HG02610 (cell line): ENCODE results near the gene GPATCH1.
"Not testable (repeated sequence)": the region's sequence is repeated elsewhere in the genome, so short reads cannot be mapped to it uniquely, and the experiment has no call there.

Experiments
- ATAC-seq: cut with Tn5 transposase; IDR thresholded peaks from one replicate; pipeline ENCODE4 v1.9.1; 2021; ENCODE audit warnings: mild to moderate bottlenecking, moderate library complexity; ENCODE audit not compliant: unreplicated experiment

The GPATCH1 gene, protein sequence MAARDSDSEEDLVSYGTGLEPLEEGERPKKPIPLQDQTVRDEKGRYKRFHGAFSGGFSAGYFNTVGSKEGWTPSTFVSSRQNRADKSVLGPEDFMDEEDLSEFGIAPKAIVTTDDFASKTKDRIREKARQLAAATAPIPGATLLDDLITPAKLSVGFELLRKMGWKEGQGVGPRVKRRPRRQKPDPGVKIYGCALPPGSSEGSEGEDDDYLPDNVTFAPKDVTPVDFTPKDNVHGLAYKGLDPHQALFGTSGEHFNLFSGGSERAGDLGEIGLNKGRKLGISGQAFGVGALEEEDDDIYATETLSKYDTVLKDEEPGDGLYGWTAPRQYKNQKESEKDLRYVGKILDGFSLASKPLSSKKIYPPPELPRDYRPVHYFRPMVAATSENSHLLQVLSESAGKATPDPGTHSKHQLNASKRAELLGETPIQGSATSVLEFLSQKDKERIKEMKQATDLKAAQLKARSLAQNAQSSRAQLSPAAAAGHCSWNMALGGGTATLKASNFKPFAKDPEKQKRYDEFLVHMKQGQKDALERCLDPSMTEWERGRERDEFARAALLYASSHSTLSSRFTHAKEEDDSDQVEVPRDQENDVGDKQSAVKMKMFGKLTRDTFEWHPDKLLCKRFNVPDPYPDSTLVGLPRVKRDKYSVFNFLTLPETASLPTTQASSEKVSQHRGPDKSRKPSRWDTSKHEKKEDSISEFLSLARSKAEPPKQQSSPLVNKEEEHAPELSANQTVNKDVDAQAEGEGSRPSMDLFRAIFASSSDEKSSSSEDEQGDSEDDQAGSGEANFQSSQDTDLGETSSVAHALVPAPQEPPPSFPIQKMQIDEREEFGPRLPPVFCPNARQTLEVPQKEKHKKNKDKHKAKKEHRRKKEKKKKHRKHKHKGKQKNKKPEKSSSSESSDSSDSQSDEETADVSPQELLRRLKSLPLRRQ

DNA sequence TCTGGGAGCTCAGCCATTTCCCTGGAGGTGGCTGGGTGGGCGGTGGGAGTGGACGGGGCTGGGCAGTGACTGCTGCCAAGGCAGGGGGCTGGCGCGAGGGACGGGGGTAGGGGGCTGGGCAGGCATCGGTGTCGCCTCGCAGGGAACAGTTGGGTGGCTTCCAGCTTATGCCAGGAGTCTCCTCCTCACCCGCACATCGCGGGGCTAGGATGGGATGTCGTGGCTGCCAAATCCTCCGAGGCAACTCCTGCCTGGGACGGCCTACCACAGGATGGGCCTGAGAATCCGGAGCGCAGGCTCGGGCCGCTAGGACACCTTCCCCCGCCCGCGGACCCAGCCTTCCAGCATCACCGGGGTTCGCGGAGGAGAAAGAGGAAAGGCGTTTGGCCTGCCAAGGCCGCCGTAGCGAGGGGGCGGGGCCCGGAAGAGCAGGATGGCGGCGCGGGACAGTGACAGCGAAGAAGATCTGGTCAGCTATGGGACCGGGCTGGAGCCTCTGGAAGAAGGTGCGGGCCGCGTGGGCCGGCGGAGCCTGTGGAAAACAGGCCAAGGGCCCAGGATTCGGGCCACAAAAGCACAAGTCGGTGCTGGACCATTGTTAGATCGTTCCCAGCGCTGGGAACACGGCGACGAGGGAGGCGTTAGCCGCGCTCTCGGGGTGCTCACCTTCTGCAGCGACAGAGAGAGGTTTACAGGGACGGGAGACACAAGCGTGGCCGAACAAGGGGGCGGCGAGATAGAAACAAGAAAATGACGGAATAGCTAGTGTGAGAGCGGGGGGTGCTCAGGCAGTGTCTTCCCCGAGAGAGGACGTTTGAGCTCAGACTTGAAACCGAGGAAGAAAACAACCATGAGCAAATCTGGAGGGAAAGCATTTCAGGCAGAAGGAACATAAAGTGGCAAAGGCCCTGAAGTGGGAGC is at the start of gene GPATCH1:
Gene GPATCH1, plus strand, starts transcription at position 421 of the 921 bp plus-strand sequence. Its CDS starts 13 bp downstream, at position 434.
- ATAC-seq = peak; percentile 79

DNA sequence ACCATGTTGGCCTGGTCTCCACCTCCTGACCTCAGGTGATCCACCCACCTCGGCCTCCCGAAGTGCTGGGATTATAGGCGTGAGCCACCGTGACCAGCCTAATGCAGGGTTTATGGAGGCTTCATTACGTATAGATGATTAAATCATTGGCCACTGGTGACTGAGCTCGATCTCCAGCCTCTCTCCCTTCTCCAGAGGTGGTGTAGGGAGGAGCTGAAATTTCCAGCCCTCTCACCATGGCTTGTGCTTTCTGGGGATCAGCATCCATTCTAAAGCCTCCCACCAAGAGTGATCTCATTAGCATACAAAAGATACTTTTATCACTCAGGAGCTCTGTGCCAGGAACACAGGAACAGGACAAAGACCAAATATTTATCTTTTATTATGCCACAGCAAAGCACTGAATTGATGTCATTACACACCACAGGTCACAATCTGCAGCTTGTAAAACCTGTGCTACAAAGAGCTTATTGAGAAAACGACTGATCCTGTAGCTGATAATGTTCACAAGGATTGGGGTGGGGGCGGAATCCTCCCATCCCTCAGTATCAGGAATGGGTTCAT is 48.7 kb upstream of the GPATCH1 start:
- ATAC-seq = no peak

GRCh38 chr19:33035461-33035860 is 45.5 kb upstream of the GPATCH1 start:
- no peak for ATAC-seq

DNA sequence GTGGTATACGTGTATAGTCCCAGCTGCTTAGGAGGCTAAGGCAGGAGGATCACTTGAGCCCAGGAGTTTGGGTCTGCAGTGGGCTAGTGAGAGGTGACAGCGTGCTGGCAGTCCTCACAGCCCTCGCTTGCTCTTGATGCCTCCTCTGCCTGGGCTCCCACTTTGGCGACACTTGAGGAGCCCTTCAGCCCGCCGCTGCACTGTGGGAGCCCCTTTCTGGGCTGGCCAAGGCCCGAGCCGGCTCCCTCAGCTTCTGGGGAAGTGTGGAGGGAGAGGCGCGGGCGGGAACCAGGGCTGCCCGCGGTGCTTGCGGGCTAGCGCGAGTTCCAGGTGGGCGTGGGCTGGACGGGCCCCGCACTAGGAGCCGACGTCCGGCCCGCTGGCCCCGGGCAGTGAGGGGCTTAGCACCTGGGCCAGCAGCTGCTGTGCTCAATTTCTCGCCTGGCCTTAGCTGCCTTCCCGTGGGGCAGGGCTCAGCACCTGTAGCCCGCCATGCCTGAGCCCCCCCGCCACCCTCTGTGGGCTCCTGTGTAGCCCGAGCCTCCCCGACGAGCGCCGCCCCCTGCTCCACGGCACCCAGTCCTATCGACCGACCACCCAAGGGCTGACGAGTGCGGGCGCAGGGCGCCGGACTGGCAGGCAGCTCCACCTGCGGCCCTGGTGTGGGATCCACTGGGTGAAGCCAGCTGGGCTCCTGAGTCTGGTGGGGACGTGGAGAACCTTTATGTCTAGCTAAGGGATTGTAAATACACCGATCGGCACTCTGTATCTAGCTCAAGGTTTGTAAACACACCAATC is 44.4 kb upstream of the GPATCH1 start:
- not testable (repeated sequence) for ATAC-seq

GRCh38 chr19:33037168-33038025 is 43.6 kb upstream of the GPATCH1 start:
- not testable (repeated sequence) for ATAC-seq

DNA sequence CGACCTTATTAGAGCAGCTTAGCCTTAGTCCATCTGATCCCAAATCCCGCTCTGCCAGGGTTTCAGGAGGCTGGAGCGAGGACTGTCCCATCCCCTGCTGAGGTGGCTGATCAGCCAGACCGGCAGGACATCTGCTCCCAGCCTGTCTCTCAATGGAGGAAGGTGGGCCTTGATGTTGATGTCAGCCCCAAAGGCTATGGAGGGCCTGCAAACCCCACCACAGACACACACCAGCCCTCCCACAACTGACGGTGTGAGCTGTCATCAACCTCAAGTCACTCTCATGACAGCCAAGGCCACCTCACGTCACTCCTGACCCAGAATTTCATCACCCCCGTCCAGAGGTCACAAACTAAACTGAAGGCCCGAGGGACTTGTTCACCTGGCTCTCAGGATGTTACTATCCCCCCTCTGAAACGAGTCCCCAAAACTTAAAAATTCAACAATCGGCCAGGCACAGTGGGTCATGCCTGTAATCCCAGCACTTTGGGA is 41.8 kb upstream of the GPATCH1 start:
- ATAC-seq = no peak

- no peak for ATAC-seq
These were observed 41.2 kb upstream of the GPATCH1 start for GRCh38 chr19:33039815-33040214.

- ATAC-seq = no peak
These were observed 39.8 kb upstream of the GPATCH1 start for GRCh38 chr19:33040994-33041827.

- ATAC-seq = not testable (repeated sequence)
These were observed 39.2 kb upstream of the GPATCH1 start for GRCh38 chr19:33041828-33042160.

DNA sequence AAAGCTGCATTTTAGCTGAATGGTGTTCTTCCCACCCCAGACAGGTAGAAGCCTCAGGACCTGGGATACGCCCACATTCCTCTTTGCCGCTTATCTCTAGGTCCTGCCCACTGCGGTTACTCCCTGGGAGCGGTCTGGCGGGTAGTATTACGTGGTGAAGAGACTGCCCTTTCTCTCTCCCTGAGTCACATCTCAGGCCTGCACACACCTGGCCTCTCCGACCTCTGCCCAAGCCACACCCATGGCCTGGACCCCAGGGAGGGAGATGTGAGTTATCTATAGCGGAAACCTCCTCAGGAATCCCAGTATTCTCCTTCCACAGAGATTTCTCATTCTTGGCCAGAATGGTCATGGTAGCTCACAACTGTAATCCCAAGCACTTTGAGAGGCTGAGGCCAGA is 33.6 kb upstream of the GPATCH1 start:
- ATAC-seq = no peak

GRCh38 chr19:33048806-33049676 is 31.9 kb upstream of the GPATCH1 start:
- ATAC-seq = no peak

GRCh38 chr19:33050110-33050509 is 30.9 kb upstream of the GPATCH1 start:
- no peak for ATAC-seq

DNA sequence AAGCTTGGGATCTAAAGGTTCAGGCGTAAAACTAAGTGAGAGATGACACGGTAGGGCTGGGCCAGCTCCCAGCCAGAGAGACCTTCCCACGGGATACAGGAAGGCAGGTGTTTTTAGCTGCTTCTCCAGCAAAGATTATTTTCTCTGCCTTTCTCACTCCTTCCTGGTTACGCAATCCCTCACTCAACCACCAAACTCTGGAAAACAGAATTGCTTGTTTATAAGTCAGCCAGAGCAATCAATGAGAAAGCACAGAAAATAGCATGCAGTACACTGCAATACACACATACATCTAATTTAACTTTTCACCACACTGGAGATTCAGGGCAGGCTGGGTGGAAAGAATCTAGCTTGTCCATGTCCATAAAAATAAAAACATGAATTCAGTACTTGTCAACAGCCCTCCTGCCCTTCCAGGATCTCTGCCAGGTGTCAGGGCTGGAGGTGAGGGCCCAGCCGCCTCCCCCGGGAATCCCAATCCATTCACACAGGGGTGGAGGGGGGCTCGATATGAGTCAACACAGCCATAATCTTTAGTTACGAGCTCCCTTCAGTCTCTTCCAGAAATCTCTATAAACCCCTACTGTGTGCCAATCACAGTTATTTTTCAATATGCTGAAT is 28.5 kb upstream of the GPATCH1 start:
- no peak for ATAC-seq

DNA sequence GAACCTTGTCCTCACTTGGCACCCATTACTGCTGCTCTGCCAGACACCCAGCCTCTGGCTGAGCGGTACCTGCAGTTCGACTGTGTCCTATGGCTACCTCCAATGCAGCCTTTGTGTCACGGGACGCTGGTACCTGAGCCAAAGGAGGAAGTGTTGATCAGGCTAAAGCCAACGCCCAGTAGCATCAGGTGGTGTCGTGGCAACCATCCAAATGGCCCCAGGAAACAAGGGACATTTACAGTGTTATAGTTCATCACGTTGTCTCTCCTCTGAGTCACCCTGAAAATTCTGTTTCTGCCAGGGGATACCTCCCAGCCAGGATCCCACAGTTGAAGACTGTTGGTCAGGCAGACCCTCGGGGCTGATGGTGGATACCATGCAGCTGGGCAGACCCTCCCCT is 26.4 kb upstream of the GPATCH1 start:
- no peak for ATAC-seq

- ATAC-seq = no peak
These were observed 25.3 kb upstream of the GPATCH1 start for GRCh38 chr19:33055718-33056117.

GRCh38 chr19:33060586-33060985 is 20.4 kb upstream of the GPATCH1 start:
- no peak for ATAC-seq
